ENCODE measurements around the gene WNT1.

Gene WNT1

GRCh38 chr12:48985901-48986300 is 7.8 kb downstream of the WNT1 start:
- no peak for DNase-seq (ENCODE audit: low read depth in 1 of 2, low spot score in 1 of 2)
- H3K27ac ChIP-seq (replicated peaks), result no peak overlapping the region
- H3K4me3 ChIP-seq (replicated peaks; ENCODE audit: insufficient read depth, low read length), result no peak overlapping the region
- no peak for TF ChIP-seq REST (IDR thresholded peaks at IDR 0.05; ENCODE audit: insufficient replicate concordance, low read depth)
- H3K27me3 ChIP-seq (ENCODE audit: insufficient read depth, poor library complexity, severe bottlenecking), result peaks cover 41% of the 10 kb centered on the region

- TF ChIP-seq CTCF (IDR thresholded peaks at IDR 0.05; ENCODE audit: insufficient read depth, low read length), result no peak
- TF ChIP-seq POLR2AphosphoS5 (IDR thresholded peaks at IDR 0.05; ENCODE audit: low read depth), result no peak
- no peak for TF ChIP-seq REST (IDR thresholded peaks at IDR 0.05; ENCODE audit: insufficient replicate concordance, low read depth)
- H3K27me3 ChIP-seq (ENCODE audit: insufficient read depth, poor library complexity, severe bottlenecking), result peaks cover 33% of the 10 kb centered on the region
These were observed 8.7 kb downstream of the WNT1 start for GRCh38 chr12:48986720-48987291.

GRCh38 chr12:48988030-48988649 is 10.0 kb downstream of the WNT1 start:
- Histone ChIP-seq H3K27ac (replicated peaks) (no peak overlapping the region), H3K4me3 (replicated peaks; ENCODE audit: insufficient read depth, low read length) (no peak overlapping the region), H3K27me3 (ENCODE audit: insufficient read depth, poor library complexity, severe bottlenecking) (peaks cover 22% of the 10 kb centered on the region)
- TF ChIP-seq SPI1 (IDR thresholded peaks at IDR 0.05; ENCODE audit: borderline replicate concordance, low read depth) (no peak), REST (IDR thresholded peaks at IDR 0.05; ENCODE audit: insufficient replicate concordance, low read depth) (no peak), CTCF (IDR thresholded peaks at IDR 0.05; ENCODE audit: insufficient read depth, low read length) (peak; percentile 94), GABPA (IDR thresholded peaks at IDR 0.05; ENCODE audit: low read depth) (no peak), POLR2AphosphoS5 (IDR thresholded peaks at IDR 0.05; ENCODE audit: low read depth) (no peak)
- peak in 1 of 2 experiments; percentile 61 for DNase-seq (ENCODE audit: low read depth in 1 of 2, low spot score in 1 of 2)

More at GRCh38 chr12:48986720-48987291, 8.7 kb downstream of the WNT1 start:
- no peak for DNase-seq (ENCODE audit: low read depth in 1 of 2, low spot score in 1 of 2)
- Histone ChIP-seq H3K4me3 (replicated peaks; ENCODE audit: insufficient read depth, low read length) (no peak overlapping the region), H3K27ac (replicated peaks) (no peak overlapping the region)
